HEK293 (cell line): ENCODE measurements around the gene ARHGEF28.

Experiments used
- CTCF ChIA-PET: fragments of 350-600 bp; formaldehyde crosslinking; extraction: SDS; loops from one replicate; lab custom pipeline; 2021; ENCODE audit warnings: antibody characterized with exemption; lab: Yijun Ruan, JAX
- POLR2A ChIA-PET: fragments of 300-600 bp; formaldehyde crosslinking; extraction: SDS; loops from one replicate; lab custom pipeline; 2020; ENCODE audit warnings: antibody characterized with exemption, inconsistent platforms; lab: Yijun Ruan, JAX
- H3K27ac ChIP-seq: fragments of 200-500 bp; sonication (Bioruptor generic); 2 replicates; pipeline ENCODE4 v1.5.1; 2014; ENCODE audit warnings: low read depth, low read length, control low read depth, inconsistent platforms; ENCODE audit errors: extremely low read depth
- H3K36me3 ChIP-seq, 2 experiments: fragments of 200-500 bp in 1 of 2; sonication (Bioruptor generic) in 1 of 2; 1 replicate in 1 of 2; 2 replicates in 1 of 2; pipeline ENCODE4 v1.5.1; 2014 to 2017; ENCODE audit warnings: inconsistent platforms in 2 of 2, low read length in 2 of 2; ENCODE audit not compliant: control insufficient read depth in 2 of 2, insufficient read depth in 1 of 2
- H3K4me1 ChIP-seq: fragments of 200-500 bp; sonication (Bioruptor generic); 2 replicates; pipeline ENCODE4 v1.5.1; 2014; ENCODE audit warnings: mild to moderate bottlenecking, low read length, inconsistent platforms; ENCODE audit not compliant: control insufficient read depth, insufficient read depth
- H3K4me3 ChIP-seq: 2 replicates; pipeline ENCODE4 v1.5.1; 2011; ENCODE audit warnings: low read depth, mild to moderate bottlenecking, control low read depth, low read length, moderate library complexity
- H3K9me3 ChIP-seq: fragments of 200-500 bp; sonication (Bioruptor generic); 2 replicates; pipeline ENCODE4 v1.5.1; 2014; ENCODE audit warnings: low read depth, low read length, inconsistent platforms; ENCODE audit not compliant: control insufficient read depth, insufficient read depth
- BCL11B ChIP-seq: fragments of 450-650 bp; formaldehyde crosslinking; IDR thresholded peaks from 2 replicates; pipeline ENCODE4 v1.5.1; 2016; ENCODE audit warnings: low read depth, missing biosample characterization, missing genetic modification characterization
- EGR2 ChIP-seq: fragments of 450-650 bp; formaldehyde crosslinking; IDR thresholded peaks from 2 replicates; pipeline ENCODE4 v1.5.1; 2016; ENCODE audit warnings: low read depth, missing biosample characterization, missing genetic modification characterization
- HOXA7 ChIP-seq: sonication (generic); formaldehyde crosslinking; IDR thresholded peaks from 2 replicates; pipeline ENCODE4 v1.8.1; 2022; ENCODE audit warnings: missing genetic modification reagents, borderline replicate concordance
- KLF16 ChIP-seq: fragments of 450-650 bp; formaldehyde crosslinking; IDR thresholded peaks from 2 replicates; pipeline ENCODE4 v1.5.1; 2017; ENCODE audit warnings: missing biosample characterization, missing genetic modification characterization
- MEIS1 ChIP-seq: sonication (generic); formaldehyde crosslinking; IDR thresholded peaks from 2 replicates; pipeline ENCODE4 v1.8.1; 2022; ENCODE audit warnings: missing genetic modification reagents, mild to moderate bottlenecking, borderline replicate concordance
- ZBTB17 ChIP-seq: fragments of 450-650 bp; formaldehyde crosslinking; IDR thresholded peaks from 2 replicates; pipeline ENCODE4 v1.5.1; 2016; ENCODE audit warnings: missing biosample characterization, missing genetic modification characterization
- ZBTB20 ChIP-seq: fragments of 450-650 bp; formaldehyde crosslinking; IDR thresholded peaks from 2 replicates; pipeline ENCODE4 v1.5.1; 2016; ENCODE audit warnings: missing biosample characterization, missing genetic modification characterization
- ZBTB48 ChIP-seq: fragments of 450-650 bp; formaldehyde crosslinking; IDR thresholded peaks from 2 replicates; pipeline ENCODE4 v1.5.1; 2016; ENCODE audit warnings: missing biosample characterization, missing genetic modification characterization
- ZFHX2 ChIP-seq: fragments of 450-650 bp; formaldehyde crosslinking; conservative IDR thresholded peaks from 2 replicates; pipeline ENCODE4 v1.5.1; 2016; ENCODE audit warnings: missing biosample characterization, missing genetic modification characterization
- ZIC2 ChIP-seq: fragments of 450-650 bp; formaldehyde crosslinking; IDR thresholded peaks from 2 replicates; pipeline ENCODE4 v1.5.1; 2016; ENCODE audit warnings: missing biosample characterization, missing genetic modification characterization
- ZNF114 ChIP-seq: fragments of 450-650 bp; formaldehyde crosslinking; IDR thresholded peaks from 2 replicates; pipeline ENCODE4 v1.5.0; 2017; ENCODE audit warnings: missing biosample characterization, missing genetic modification characterization
- ZNF211 ChIP-seq: fragments of 450-650 bp; formaldehyde crosslinking; IDR thresholded peaks from 2 replicates; pipeline ENCODE4 v1.5.1; 2016; ENCODE audit warnings: low read depth, missing biosample characterization, missing genetic modification characterization
- ZNF394 ChIP-seq: fragments of 450-650 bp; formaldehyde crosslinking; IDR thresholded peaks from 2 replicates; pipeline ENCODE4 v1.5.1; 2016; ENCODE audit warnings: missing biosample characterization, missing genetic modification characterization, mild to moderate bottlenecking, moderate library complexity, borderline replicate concordance
- ZNF501 ChIP-seq: fragments of 450-650 bp; formaldehyde crosslinking; IDR thresholded peaks from 2 replicates; pipeline ENCODE4 v1.5.1; 2016; ENCODE audit warnings: missing biosample characterization, missing genetic modification characterization
- ZNF529 ChIP-seq: fragments of 450-650 bp; formaldehyde crosslinking; IDR thresholded peaks from 2 replicates; pipeline ENCODE4 v1.5.1; 2017; ENCODE audit warnings: missing genetic modification characterization, missing biosample characterization; ENCODE audit not compliant: insufficient replicate concordance
- ZNF626 ChIP-seq: fragments of 450-650 bp; sonication (Bioruptor Pico); formaldehyde crosslinking; IDR thresholded peaks from 2 replicates; pipeline ENCODE4 v1.5.1; 2018; ENCODE audit warnings: missing biosample characterization, missing genetic modification characterization, inconsistent platforms
- ZNF664 ChIP-seq: fragments of 450-650 bp; formaldehyde crosslinking; IDR thresholded peaks from 2 replicates; pipeline ENCODE4 v1.5.1; 2016; ENCODE audit warnings: missing biosample characterization, missing genetic modification characterization
- ZNF704 ChIP-seq: fragments of 450-650 bp; formaldehyde crosslinking; IDR thresholded peaks from 2 replicates; pipeline ENCODE4 v1.5.1; 2016; ENCODE audit warnings: missing biosample characterization, missing genetic modification characterization
- ZNF843 ChIP-seq: fragments of 450-650 bp; formaldehyde crosslinking; IDR thresholded peaks from 2 replicates; pipeline ENCODE4 v1.5.1; 2016; ENCODE audit warnings: missing biosample characterization, missing genetic modification characterization
- ZSCAN16 ChIP-seq: fragments of 450-650 bp; formaldehyde crosslinking; IDR thresholded peaks from 2 replicates; pipeline ENCODE4 v1.5.1; 2016; ENCODE audit warnings: missing biosample characterization, missing genetic modification characterization
- TF ChIP-seq, protein P1 (sequence below): fragments of 450-650 bp; formaldehyde crosslinking; IDR thresholded peaks from 2 replicates; pipeline ENCODE4 v1.5.1; 2016; ENCODE audit warnings: missing biosample characterization, missing genetic modification characterization
- TF ChIP-seq, protein P2 (sequence below): fragments of 450-650 bp; formaldehyde crosslinking; IDR thresholded peaks from 2 replicates; pipeline ENCODE4 v1.5.1; 2016; ENCODE audit warnings: missing biosample characterization, missing genetic modification characterization
- TF ChIP-seq, protein P3 (sequence below): fragments of 450-650 bp; formaldehyde crosslinking; IDR thresholded peaks from 2 replicates; pipeline ENCODE4 v1.5.1; 2017; ENCODE audit warnings: missing biosample characterization, missing genetic modification characterization

The ARHGEF28 gene

GRCh38 chr5:73691302-73692080 lies 65.5 kb downstream of the ARHGEF28 start:
- POLR2A ChIA-PET = no interaction called here
- no peak overlapping the region for H3K27ac ChIP-seq
- H3K36me3 ChIP-seq = no peaks in the 10 kb centered on the region; a peak in 1 of 3 replicates
- no peaks in the 10 kb centered on the region for H3K9me3 ChIP-seq
- no peak overlapping the region for H3K4me3 ChIP-seq
- no peak for TF ChIP-seq MEIS1
- TF ChIP-seq ZBTB20 (tag by site-specific recombination) = peak; percentile 46; the same call in 1 of the 2 replicates
- no peak for TF ChIP-seq ZSCAN16 (tag by site-specific recombination)
- TF ChIP-seq, protein P1, sequence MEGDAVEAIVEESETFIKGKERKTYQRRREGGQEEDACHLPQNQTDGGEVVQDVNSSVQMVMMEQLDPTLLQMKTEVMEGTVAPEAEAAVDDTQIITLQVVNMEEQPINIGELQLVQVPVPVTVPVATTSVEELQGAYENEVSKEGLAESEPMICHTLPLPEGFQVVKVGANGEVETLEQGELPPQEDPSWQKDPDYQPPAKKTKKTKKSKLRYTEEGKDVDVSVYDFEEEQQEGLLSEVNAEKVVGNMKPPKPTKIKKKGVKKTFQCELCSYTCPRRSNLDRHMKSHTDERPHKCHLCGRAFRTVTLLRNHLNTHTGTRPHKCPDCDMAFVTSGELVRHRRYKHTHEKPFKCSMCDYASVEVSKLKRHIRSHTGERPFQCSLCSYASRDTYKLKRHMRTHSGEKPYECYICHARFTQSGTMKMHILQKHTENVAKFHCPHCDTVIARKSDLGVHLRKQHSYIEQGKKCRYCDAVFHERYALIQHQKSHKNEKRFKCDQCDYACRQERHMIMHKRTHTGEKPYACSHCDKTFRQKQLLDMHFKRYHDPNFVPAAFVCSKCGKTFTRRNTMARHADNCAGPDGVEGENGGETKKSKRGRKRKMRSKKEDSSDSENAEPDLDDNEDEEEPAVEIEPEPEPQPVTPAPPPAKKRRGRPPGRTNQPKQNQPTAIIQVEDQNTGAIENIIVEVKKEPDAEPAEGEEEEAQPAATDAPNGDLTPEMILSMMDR (tag by site-specific recombination) = no peak
- CTCF ChIA-PET = interaction anchor here (0.6 to 3.7 kb wide), 7 partner anchors 32 to 118 kb away, joined by 3 to 17 read pairs (median 3); no protein-coding TSS in a partner anchor
- H3K4me1 ChIP-seq = peaks cover 6% of the 10 kb centered on the region

GRCh38 chr5:73692166-73692640 lies 66.2 kb downstream of the ARHGEF28 start:
- no peak overlapping the region for H3K27ac ChIP-seq
- ChIA-PET POLR2A (no interaction called here), CTCF (interaction anchor here (0.6 to 3.7 kb wide), 11 partner anchors 14 to 1606 kb away, joined by 3 to 17 read pairs (median 4); no protein-coding TSS in a partner anchor)
- no peaks in the 10 kb centered on the region for H3K36me3 ChIP-seq
- H3K4me1 ChIP-seq = peaks cover 6% of the 10 kb centered on the region
- TF ChIP-seq ZFHX2 (tag by site-specific recombination) (peak; percentile 47), ZNF114 (tag by site-specific recombination) (no peak), KLF16 (tag by site-specific recombination) (no peak), HOXA7 (CRISPR knock-in tag) (no peak), ZBTB48 (tag by site-specific recombination) (no peak), BCL11B (tag by site-specific recombination) (no peak), ZNF626 (tag by site-specific recombination) (no peak), EGR2 (no peak), ZIC2 (tag by site-specific recombination) (peak; percentile 68), ZNF529 (no peak)
- H3K9me3 ChIP-seq = no peaks in the 10 kb centered on the region
- H3K4me3 ChIP-seq = no peak overlapping the region

DNA sequence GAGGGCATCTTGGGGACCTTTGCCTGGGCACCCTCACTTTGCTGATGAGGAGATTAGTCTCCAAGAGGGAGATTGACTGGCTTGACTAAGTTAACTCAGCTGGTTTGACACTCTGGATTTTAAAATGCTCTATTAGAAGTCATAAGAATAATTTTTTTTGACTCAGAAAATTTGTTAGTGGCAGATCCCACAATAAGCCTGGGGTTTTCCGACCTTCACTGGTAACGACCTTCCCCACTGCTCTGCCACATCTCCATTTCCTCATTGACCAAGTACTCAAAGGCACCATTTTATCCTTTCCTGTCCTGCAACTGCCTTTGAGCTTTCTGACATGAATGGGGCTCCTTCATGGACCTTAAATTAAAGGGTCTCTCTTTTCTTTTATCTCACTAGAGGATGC lies 67.0 kb downstream of the ARHGEF28 start:
- ChIA-PET POLR2A (no interaction called here), CTCF (interaction anchor here (0.6 to 3.7 kb wide), 8 partner anchors 13 to 1605 kb away, joined by 3 to 17 read pairs (median 4); no protein-coding TSS in a partner anchor)
- H3K4me3 ChIP-seq = no peak overlapping the region
- no peaks in the 10 kb centered on the region for H3K36me3 ChIP-seq
- peaks cover 6% of the 10 kb centered on the region for H3K4me1 ChIP-seq
- H3K9me3 ChIP-seq = no peaks in the 10 kb centered on the region
- TF ChIP-seq ZNF843 (no peak), ZBTB20 (tag by site-specific recombination) (no peak), ZNF211 (tag by site-specific recombination) (no peak), ZBTB48 (tag by site-specific recombination) (no peak), ZIC2 (tag by site-specific recombination) (no peak), ZBTB17 (no peak), ZNF664 (tag by site-specific recombination) (no peak), ZNF394 (no peak), ZNF704 (tag by site-specific recombination) (no peak), ZNF501 (tag by site-specific recombination) (no peak)
- TF ChIP-seq, protein P2, sequence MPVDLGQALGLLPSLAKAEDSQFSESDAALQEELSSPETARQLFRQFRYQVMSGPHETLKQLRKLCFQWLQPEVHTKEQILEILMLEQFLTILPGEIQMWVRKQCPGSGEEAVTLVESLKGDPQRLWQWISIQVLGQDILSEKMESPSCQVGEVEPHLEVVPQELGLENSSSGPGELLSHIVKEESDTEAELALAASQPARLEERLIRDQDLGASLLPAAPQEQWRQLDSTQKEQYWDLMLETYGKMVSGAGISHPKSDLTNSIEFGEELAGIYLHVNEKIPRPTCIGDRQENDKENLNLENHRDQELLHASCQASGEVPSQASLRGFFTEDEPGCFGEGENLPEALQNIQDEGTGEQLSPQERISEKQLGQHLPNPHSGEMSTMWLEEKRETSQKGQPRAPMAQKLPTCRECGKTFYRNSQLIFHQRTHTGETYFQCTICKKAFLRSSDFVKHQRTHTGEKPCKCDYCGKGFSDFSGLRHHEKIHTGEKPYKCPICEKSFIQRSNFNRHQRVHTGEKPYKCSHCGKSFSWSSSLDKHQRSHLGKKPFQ (tag by site-specific recombination) = no peak
- TF ChIP-seq, protein P3, sequence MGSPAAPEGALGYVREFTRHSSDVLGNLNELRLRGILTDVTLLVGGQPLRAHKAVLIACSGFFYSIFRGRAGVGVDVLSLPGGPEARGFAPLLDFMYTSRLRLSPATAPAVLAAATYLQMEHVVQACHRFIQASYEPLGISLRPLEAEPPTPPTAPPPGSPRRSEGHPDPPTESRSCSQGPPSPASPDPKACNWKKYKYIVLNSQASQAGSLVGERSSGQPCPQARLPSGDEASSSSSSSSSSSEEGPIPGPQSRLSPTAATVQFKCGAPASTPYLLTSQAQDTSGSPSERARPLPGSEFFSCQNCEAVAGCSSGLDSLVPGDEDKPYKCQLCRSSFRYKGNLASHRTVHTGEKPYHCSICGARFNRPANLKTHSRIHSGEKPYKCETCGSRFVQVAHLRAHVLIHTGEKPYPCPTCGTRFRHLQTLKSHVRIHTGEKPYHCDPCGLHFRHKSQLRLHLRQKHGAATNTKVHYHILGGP (tag by site-specific recombination) = no peak
- H3K27ac ChIP-seq = no peak overlapping the region
